Upper lobe of left lung (tissue), 4 donors: ENCODE measurements around the gene ZNF688.
A peak's percentile ranks its signal among the peaks of the same experiment; 100 is the strongest.

ENCODE experiments used
- EP300 ChIP-seq, 4 donors: sonication (generic); formaldehyde crosslinking; IDR thresholded peaks; one replicate each; pipeline ENCODE4 v1.5.1; 2017; ENCODE audit warnings: antibody characterized with exemption in 4 of 4, control low read depth in 2 of 4
- POLR2A ChIP-seq, 4 donors: fragments of 450-650 bp; IDR thresholded peaks; one replicate each; pipeline ENCODE4 v1.5.1; 2016 to 2017; ENCODE audit warnings: antibody characterized with exemption in 4 of 4, mild to moderate bottlenecking in 2 of 4
- TF ChIP-seq, protein P1 (sequence below), 6 experiments: fragments of 450-650 bp in 4 of 6; fragments of 200-600 bp in 2 of 6; sonication (generic) in 2 of 6; IDR thresholded peaks; one replicate each; pipeline ENCODE4 v1.5.1; 2016 to 2019; ENCODE audit warnings: antibody characterized with exemption in 6 of 6

- TF ChIP-seq, protein P1, sequence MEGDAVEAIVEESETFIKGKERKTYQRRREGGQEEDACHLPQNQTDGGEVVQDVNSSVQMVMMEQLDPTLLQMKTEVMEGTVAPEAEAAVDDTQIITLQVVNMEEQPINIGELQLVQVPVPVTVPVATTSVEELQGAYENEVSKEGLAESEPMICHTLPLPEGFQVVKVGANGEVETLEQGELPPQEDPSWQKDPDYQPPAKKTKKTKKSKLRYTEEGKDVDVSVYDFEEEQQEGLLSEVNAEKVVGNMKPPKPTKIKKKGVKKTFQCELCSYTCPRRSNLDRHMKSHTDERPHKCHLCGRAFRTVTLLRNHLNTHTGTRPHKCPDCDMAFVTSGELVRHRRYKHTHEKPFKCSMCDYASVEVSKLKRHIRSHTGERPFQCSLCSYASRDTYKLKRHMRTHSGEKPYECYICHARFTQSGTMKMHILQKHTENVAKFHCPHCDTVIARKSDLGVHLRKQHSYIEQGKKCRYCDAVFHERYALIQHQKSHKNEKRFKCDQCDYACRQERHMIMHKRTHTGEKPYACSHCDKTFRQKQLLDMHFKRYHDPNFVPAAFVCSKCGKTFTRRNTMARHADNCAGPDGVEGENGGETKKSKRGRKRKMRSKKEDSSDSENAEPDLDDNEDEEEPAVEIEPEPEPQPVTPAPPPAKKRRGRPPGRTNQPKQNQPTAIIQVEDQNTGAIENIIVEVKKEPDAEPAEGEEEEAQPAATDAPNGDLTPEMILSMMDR (IDR thresholded peaks at IDR 0.05) = peak; percentile 38 to 85 (median 66)
- no peak for TF ChIP-seq POLR2A (IDR thresholded peaks at IDR 0.05)
- no peak for TF ChIP-seq EP300 (IDR thresholded peaks at IDR 0.05)
These were observed 44.0 kb upstream of the ZNF688 start for GRCh38 chr16:30615358-30616091.
